Measurements from ENCODE around the gene CDC42EP3. TPM values are rescaled to one million over a fixed set of nuclear protein-coding genes. Genes with fewer than 3 reads are reported as not detected.
A peak's percentile ranks its signal among the peaks of the same experiment; 100 is the strongest.

Gene CDC42EP3
- total and polyA plus RNA-seq, 12 donors: 4.2 to 30.2 (median 10.7) TPM

DNA sequence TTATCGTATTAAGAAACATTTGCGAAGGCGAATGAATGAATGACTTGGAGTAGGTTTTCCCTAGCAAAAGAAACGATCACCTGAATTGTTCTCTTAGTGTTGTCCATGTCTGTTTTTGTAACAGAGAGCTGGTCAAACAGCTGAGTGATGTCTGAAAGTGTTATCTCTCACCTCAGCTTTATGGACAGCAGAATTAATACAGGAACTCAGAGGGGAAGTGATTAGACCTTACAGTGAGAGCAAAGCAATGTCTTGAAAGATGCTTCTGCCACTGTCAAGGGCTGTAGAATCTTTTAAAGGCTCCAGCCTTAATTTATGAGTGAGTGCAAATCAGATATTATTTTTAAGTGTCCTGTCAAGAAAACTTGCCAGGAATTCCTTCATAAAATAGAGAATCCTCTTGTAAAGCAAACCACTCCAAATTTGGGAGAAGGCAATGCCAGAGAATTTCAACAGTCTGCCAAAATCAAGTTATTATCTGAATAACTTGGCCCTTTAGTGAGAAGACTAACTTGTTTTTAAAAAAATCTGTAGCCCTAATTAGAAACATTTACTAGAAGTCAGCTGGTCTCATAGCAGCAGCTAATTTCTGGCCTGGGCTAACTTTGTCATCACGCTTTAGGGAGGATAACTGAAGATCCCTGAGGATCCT, 60.7 kb downstream of the CDC42EP3 start:
- peak overlapping the region in 2 of 5 donors; percentile 56 to 65 for H3K27ac ChIP-seq
- H3K27me3 ChIP-seq: no peaks in the 10 kb centered on the region
- H3K36me3 ChIP-seq (replicated peaks in 1 of 2): no peaks in the 10 kb centered on the region
- TF ChIP-seq, protein P1, sequence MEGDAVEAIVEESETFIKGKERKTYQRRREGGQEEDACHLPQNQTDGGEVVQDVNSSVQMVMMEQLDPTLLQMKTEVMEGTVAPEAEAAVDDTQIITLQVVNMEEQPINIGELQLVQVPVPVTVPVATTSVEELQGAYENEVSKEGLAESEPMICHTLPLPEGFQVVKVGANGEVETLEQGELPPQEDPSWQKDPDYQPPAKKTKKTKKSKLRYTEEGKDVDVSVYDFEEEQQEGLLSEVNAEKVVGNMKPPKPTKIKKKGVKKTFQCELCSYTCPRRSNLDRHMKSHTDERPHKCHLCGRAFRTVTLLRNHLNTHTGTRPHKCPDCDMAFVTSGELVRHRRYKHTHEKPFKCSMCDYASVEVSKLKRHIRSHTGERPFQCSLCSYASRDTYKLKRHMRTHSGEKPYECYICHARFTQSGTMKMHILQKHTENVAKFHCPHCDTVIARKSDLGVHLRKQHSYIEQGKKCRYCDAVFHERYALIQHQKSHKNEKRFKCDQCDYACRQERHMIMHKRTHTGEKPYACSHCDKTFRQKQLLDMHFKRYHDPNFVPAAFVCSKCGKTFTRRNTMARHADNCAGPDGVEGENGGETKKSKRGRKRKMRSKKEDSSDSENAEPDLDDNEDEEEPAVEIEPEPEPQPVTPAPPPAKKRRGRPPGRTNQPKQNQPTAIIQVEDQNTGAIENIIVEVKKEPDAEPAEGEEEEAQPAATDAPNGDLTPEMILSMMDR (IDR thresholded peaks at IDR 0.05): no peak
- no peak for TF ChIP-seq POLR2A (IDR thresholded peaks at IDR 0.05)
- no peak for DNase-seq
- no peak overlapping the region for H3K4me3 ChIP-seq
- peaks cover 0 to 6% of the 10 kb centered on the region in 2 donors for H3K4me1 ChIP-seq (replicated peaks in 1 of 2)
- 71 to 77% (median 76%) methylated on average over 5 of the region's 5 CpGs for WGBS, 4 donors
- H3K9me3 ChIP-seq (replicated peaks in 1 of 3): no peaks in the 10 kb centered on the region
- intact Hi-C loops (cut with DNase I): no loop called here

DNA sequence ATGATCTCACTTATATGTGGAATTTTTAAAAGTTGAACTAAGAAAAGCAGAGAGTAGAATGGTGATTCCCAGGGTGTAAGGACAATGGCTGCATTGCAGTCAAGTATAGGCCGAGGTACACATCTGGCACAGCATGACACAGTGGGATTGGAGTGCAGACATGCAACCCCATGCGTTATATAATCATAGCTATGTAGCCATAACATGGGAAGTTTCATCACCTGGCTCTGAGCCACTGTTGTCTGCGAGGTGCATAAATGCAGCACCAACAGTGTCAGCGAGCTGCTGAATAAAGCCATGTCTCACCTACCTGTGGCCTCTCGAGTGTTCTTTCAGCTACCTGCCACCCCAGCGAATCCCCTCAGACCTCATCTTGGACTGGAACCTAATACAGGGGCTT, 61.7 kb downstream of the CDC42EP3 start:
- no peak for DNase-seq
- peaks cover 0 to 4% of the 10 kb centered on the region in 2 donors for H3K4me1 ChIP-seq (replicated peaks in 1 of 2)
- no peaks in the 10 kb centered on the region for H3K9me3 ChIP-seq (replicated peaks in 1 of 3)
- intact Hi-C loops (cut with DNase I): no loop called here
- no peaks in the 10 kb centered on the region for H3K27me3 ChIP-seq
- H3K36me3 ChIP-seq (replicated peaks in 1 of 2): no peaks in the 10 kb centered on the region
- no peak overlapping the region for H3K4me3 ChIP-seq
- no peak for TF ChIP-seq POLR2A (IDR thresholded peaks at IDR 0.05)
- TF ChIP-seq, protein P1 (IDR thresholded peaks at IDR 0.05): no peak
- H3K27ac ChIP-seq: no peak overlapping the region
- WGBS, 4 donors: 82 to 91% (median 84%) methylated on average over 3 to 6 of the region's 6 CpGs

DNA sequence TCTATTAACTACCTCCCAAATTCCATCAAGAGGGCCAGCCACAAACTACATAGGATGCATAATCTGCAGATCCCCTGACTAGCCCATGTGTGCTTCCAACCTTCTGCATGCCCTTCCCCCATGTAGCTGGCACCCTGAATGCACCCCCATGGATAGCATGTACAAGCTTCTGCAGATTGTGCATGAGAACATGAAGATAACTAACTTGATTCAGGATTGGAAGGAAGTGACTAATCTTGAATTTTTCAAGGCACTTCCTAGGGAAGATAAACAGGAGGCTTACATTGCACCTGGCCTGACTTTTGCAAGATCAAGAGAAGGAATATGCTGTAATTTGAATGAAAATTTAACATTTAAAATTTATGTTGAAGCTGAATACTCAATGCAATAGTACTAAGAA, 66.7 kb downstream of the CDC42EP3 start:
- Histone ChIP-seq H3K4me3 (no peak overlapping the region), H3K27me3 (no peaks in the 10 kb centered on the region), H3K9me3 (replicated peaks in 1 of 3) (no peaks in the 10 kb centered on the region), H3K36me3 (replicated peaks in 1 of 2) (no peaks in the 10 kb centered on the region), H3K27ac (no peak overlapping the region), H3K4me1 (replicated peaks in 1 of 2) (no peaks in the 10 kb centered on the region)
- DNase-seq: no peak
- TF ChIP-seq, protein P1 (IDR thresholded peaks at IDR 0.05): no peak
- TF ChIP-seq POLR2A (IDR thresholded peaks at IDR 0.05): no peak
- intact Hi-C loops (cut with DNase I): no loop called here

DNA sequence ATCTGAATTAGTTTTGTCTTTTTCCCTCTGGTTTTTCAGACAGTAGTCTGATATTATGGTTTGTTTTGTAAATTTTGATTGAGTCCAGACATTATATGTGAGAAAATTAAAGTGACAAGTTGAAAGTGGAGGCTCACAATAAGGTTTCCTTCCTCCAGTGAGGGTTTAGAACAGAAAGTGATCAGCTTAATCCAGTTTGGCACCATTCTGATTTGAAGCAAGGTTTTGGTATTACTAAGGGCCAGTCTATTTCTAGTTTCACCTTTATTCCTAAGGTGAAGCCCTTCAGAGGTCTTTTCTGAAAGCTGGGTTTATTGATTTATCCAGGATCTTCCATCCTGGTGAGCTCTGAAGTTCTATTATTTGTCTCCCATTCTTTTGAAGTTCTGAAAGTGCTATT, 68.7 kb downstream of the CDC42EP3 start:
- Histone ChIP-seq H3K4me3 (no peak overlapping the region), H3K27me3 (no peaks in the 10 kb centered on the region), H3K4me1 (replicated peaks in 1 of 2) (no peaks in the 10 kb centered on the region), H3K36me3 (replicated peaks in 1 of 2) (no peaks in the 10 kb centered on the region), H3K27ac (no peak overlapping the region), H3K9me3 (replicated peaks in 1 of 3) (no peaks in the 10 kb centered on the region)
- no peak for TF ChIP-seq POLR2A (IDR thresholded peaks at IDR 0.05)
- TF ChIP-seq, protein P1 (IDR thresholded peaks at IDR 0.05): no peak
- intact Hi-C loops (cut with DNase I): no loop called here
- no peak for DNase-seq

Data from adrenal gland (tissue), 12 donors.